PC-9 (cell line): ENCODE measurements around the gene LRP2.

ENCODE experiments used
- CTCF ChIP-seq: fragments of 200-600 bp; sonication (generic); conservative IDR thresholded peaks from 2 replicates; pipeline ENCODE4 v1.6.1; 2017; ENCODE audit warnings: mixed run types, antibody characterized with exemption, mild to moderate bottlenecking, moderate library complexity
- EZH2 ChIP-seq: fragments of 200-600 bp; sonication (generic); IDR thresholded peaks from 2 replicates; pipeline ENCODE4 v1.8.0; 2017; ENCODE audit warnings: antibody characterized with exemption, low read depth

GRCh38 chr2:169222665-169223064, 139.7 kb downstream of the LRP2 start:
- TF ChIP-seq CTCF (no peak), EZH2 (no peak)
